GM23248 (cell line): Measurements from ENCODE around the gene ERGIC2. TPM values are rescaled to one million over a fixed set of nuclear protein-coding genes. Genes with fewer than 3 reads are reported as not detected.
A peak's percentile ranks its signal among the peaks of the same experiment; 100 is the strongest.

Experiments
- DNase-seq: peaks from one replicate; pipeline ENCODE4 v3.0.0-alpha.2; 2015
- H2AFZ ChIP-seq: fragments of 200-600 bp; sonication (generic); 2 replicates; pipeline ENCODE4 v1.6.1; 2016; ENCODE audit warnings: antibody characterized with exemption
- H3F3A ChIP-seq: fragments of 200-600 bp; sonication (generic); 2 replicates; pipeline ENCODE4 v1.6.1; 2016; ENCODE audit warnings: mild to moderate bottlenecking, antibody characterized with exemption, mixed run types; ENCODE audit not compliant: insufficient read depth
- H3K27ac ChIP-seq: fragments of 200-600 bp; sonication (generic); 2 replicates; pipeline ENCODE4 v1.5.1; 2016; ENCODE audit warnings: mild to moderate bottlenecking
- H3K27me3 ChIP-seq: fragments of 200-600 bp; sonication (generic); replicated peaks from 2 replicates; pipeline ENCODE4 v1.6.1; 2016; ENCODE audit warnings: mild to moderate bottlenecking; ENCODE audit not compliant: insufficient read depth
- H3K36me3 ChIP-seq: fragments of 200-600 bp; sonication (generic); 2 replicates; pipeline ENCODE4 v1.6.1; 2016; ENCODE audit warnings: low read depth, mild to moderate bottlenecking
- H3K4me1 ChIP-seq: fragments of 200-600 bp; sonication (generic); 2 replicates; pipeline ENCODE4 v1.6.1; 2016; ENCODE audit warnings: mild to moderate bottlenecking; ENCODE audit not compliant: insufficient read depth
- H3K4me2 ChIP-seq: fragments of 200-600 bp; sonication (generic); one replicate; pipeline ENCODE4 v1.6.1; 2016; ENCODE audit warnings: mild to moderate bottlenecking; ENCODE audit not compliant: unreplicated experiment
- H3K4me3 ChIP-seq: fragments of 200-600 bp; sonication (generic); 2 replicates; pipeline ENCODE4 v1.5.1; 2016; ENCODE audit warnings: mild to moderate bottlenecking
- H3K79me2 ChIP-seq: fragments of 200-600 bp; sonication (generic); 2 replicates; pipeline ENCODE4 v1.6.1; 2016; ENCODE audit warnings: mild to moderate bottlenecking; ENCODE audit not compliant: insufficient read depth
- H3K9ac ChIP-seq: fragments of 200-600 bp; sonication (generic); 2 replicates; pipeline ENCODE4 v1.6.1; 2016; ENCODE audit warnings: mild to moderate bottlenecking
- H3K9me2 ChIP-seq: fragments of 200-600 bp; sonication (generic); 2 replicates; pipeline ENCODE4 v1.6.1; 2016; ENCODE audit warnings: mixed run types, mild to moderate bottlenecking, moderate library complexity; ENCODE audit not compliant: insufficient read depth
- H3K9me3 ChIP-seq: fragments of 200-600 bp; sonication (generic); one replicate; pipeline ENCODE4 v1.6.1; 2017; ENCODE audit warnings: low read depth
- H4K20me1 ChIP-seq: fragments of 200-600 bp; sonication (generic); 2 replicates; pipeline ENCODE4 v1.6.0; 2016; ENCODE audit not compliant: insufficient read depth
- EZH2 ChIP-seq: fragments of 200-600 bp; sonication (generic); IDR thresholded peaks from 2 replicates; pipeline ENCODE4 v1.6.1; 2018; ENCODE audit warnings: antibody characterized with exemption, mild to moderate bottlenecking; ENCODE audit not compliant: insufficient read depth, poor library complexity, severe bottlenecking
- EZH2phosphoT487 ChIP-seq: fragments of 200-600 bp; sonication (generic); IDR thresholded peaks from 2 replicates; pipeline ENCODE4 v1.6.1; 2018; ENCODE audit warnings: antibody characterized with exemption, moderate library complexity, mild to moderate bottlenecking, low read depth; ENCODE audit not compliant: insufficient read depth
- WGBS, 2 experiments: methylation state at CpG; one replicate each; pipeline ENCODE4 v1.1.6; 2015 to 2017; ENCODE audit warnings: low lambda C conversion rate in 2 of 2, low coverage in 1 of 2; ENCODE audit errors: missing lambda C conversion rate in 2 of 2; 5-methylcytosine and 5-hydroxymethylcytosine counted together
- in situ Hi-C: fragments of 300-500 bp; cut with MboI; formaldehyde crosslinking; loops from 2 replicates; pipeline ENCODE4 v1.15.0; 2020
- polyA plus RNA-seq: library from polyadenylated mRNA; unstranded; fragments of >200 nt; fragmentation: Nextera tagmentation; extraction: Ambion mirVana; gene quantifications from 2 replicates; pipeline ENCODE4 v1.2.1, GENCODE V29; 2016
- total RNA-seq: library from RNA; depleted of rRNA; stranded (reverse); fragments of >200 nt; shearing (Covaris generic); gene quantifications from 2 replicates; pipeline ENCODE4 v1.2.3, GENCODE V29; 2014

The ERGIC2 gene
- total and polyA plus RNA-seq, 2 experiments from 2014 or later: 171 to 179 TPM

DNA sequence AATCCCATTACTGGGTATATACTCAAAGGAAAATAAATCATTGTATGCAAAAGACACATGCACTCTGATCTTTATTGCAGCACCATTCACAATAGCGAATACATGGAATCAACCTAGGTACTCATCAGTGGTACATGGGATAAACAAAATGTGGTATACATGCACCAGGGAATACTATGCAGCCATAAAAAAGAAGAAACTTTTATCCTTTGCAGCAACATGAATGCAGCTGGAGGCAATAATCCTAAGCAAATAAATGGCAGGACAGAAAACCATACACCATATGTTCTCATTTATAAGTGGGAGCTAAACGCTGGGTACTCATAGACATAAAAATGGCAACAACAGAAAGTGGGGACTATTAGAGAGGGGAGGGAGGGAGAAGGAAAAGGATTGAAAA is 15.9 kb downstream of the ERGIC2 start:
- H3F3A ChIP-seq: no peaks in the 10 kb centered on the region
- in situ Hi-C loops: loop anchor here (25.0 kb wide), 1 partner anchor 103 kb away; no protein-coding TSS in a partner anchor
- no peaks in the 10 kb centered on the region for H3K9me3 ChIP-seq

DNA sequence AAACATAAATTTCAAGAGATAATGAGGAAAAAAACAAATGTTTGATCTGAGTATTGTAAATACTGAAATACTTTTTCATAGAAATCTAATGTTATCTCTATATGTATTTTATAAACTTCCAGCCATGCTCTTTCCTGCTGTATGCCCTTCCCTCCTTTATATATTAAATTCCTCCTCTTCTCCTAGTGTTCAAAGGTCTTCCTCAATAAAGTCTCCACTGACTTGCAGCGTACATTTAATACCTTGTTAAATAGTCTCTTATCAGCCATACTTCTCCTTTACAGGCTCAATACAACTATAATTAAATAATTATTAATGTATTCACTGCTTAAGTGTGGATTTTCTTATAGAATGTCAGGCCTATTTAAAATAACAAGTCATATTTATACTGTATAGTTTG is 26.0 kb downstream of the ERGIC2 start:
- H3K9me3 ChIP-seq: no peaks in the 10 kb centered on the region
- 100% methylated on average over 1 of the region's 1 CpG for WGBS, 2 experiments
- H3K36me3 ChIP-seq: peaks cover 25% of the 10 kb centered on the region
- DNase-seq: no peak
- no peak for TF ChIP-seq EZH2phosphoT487
- no peak for TF ChIP-seq EZH2
- H3K9me2 ChIP-seq: no peaks in the 10 kb centered on the region
- H3K4me2 ChIP-seq: no peak overlapping the region
- H3K4me3 ChIP-seq: no peak overlapping the region
- no peaks in the 10 kb centered on the region for H3K79me2 ChIP-seq
- no peak overlapping the region for H2AFZ ChIP-seq
- in situ Hi-C loops: loop anchor here (25.0 kb wide), 1 partner anchor 93 kb away; no protein-coding TSS in a partner anchor
- H3K9ac ChIP-seq: no peak overlapping the region
- no peak overlapping the region for H3K27ac ChIP-seq
- peaks cover 7% of the 10 kb centered on the region; the same call in 1 of the 2 replicates for H3F3A ChIP-seq
- peaks cover 13% of the 10 kb centered on the region for H3K4me1 ChIP-seq
- no peaks in the 10 kb centered on the region for H4K20me1 ChIP-seq
- H3K27me3 ChIP-seq: no peaks in the 10 kb centered on the region

More for the DNA sequence above, 15.9 kb downstream of the ERGIC2 start:
- TF ChIP-seq EZH2 (no peak), EZH2phosphoT487 (no peak)
- Histone ChIP-seq H3K9ac (no peak overlapping the region), H3K27ac (no peak overlapping the region), H3K4me2 (no peak overlapping the region), H4K20me1 (no peaks in the 10 kb centered on the region), H3K79me2 (peaks cover 18% of the 10 kb centered on the region), H3K9me2 (no peaks in the 10 kb centered on the region), H3K36me3 (peaks cover 38% of the 10 kb centered on the region), H3K27me3 (no peaks in the 10 kb centered on the region), H3K4me1 (no peaks in the 10 kb centered on the region), H2AFZ (no peak overlapping the region), H3K4me3 (no peak overlapping the region)
- WGBS, 2 experiments: 100% methylated on average over 2 of the region's 2 CpGs
- DNase-seq: no peak

DNA sequence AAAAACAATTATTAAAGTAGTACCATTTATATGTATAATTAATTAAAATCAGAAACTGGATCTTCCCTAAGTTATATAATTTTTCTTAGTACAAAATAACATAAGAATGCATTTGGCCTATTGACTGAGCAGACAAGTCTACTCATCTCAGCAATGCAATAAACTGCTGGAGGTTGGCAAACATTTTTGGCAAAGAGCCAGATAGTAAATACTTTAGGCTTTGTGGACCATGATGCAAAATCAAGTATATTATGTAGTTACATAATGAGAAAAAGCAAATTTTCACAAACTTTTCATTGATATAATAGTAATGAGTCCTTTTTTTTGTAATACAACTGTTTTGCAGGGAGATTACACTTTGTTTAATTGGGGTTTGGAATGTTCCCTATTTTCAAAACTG is 30.9 kb downstream of the ERGIC2 start:
- H3K9ac ChIP-seq: no peak overlapping the region
- H3K4me2 ChIP-seq: no peak overlapping the region
- TF ChIP-seq EZH2phosphoT487 (no peak), EZH2 (no peak)
- peak; percentile 64 for DNase-seq
- in situ Hi-C loops: loop anchor here (25.0 kb wide), 1 partner anchor 88 kb away; no protein-coding TSS in a partner anchor
- H4K20me1 ChIP-seq: no peaks in the 10 kb centered on the region
- H3K4me3 ChIP-seq: no peak overlapping the region
- H3K9me3 ChIP-seq: no peaks in the 10 kb centered on the region
- no peak overlapping the region for H2AFZ ChIP-seq
- no peaks in the 10 kb centered on the region for H3K9me2 ChIP-seq
- H3K36me3 ChIP-seq: peaks cover 33% of the 10 kb centered on the region
- H3K79me2 ChIP-seq: no peaks in the 10 kb centered on the region
- H3K4me1 ChIP-seq: peaks cover 16% of the 10 kb centered on the region
- H3F3A ChIP-seq: peaks cover 7% of the 10 kb centered on the region; the same call in 1 of the 2 replicates
- no peaks in the 10 kb centered on the region for H3K27me3 ChIP-seq
- no peak overlapping the region for H3K27ac ChIP-seq

DNA sequence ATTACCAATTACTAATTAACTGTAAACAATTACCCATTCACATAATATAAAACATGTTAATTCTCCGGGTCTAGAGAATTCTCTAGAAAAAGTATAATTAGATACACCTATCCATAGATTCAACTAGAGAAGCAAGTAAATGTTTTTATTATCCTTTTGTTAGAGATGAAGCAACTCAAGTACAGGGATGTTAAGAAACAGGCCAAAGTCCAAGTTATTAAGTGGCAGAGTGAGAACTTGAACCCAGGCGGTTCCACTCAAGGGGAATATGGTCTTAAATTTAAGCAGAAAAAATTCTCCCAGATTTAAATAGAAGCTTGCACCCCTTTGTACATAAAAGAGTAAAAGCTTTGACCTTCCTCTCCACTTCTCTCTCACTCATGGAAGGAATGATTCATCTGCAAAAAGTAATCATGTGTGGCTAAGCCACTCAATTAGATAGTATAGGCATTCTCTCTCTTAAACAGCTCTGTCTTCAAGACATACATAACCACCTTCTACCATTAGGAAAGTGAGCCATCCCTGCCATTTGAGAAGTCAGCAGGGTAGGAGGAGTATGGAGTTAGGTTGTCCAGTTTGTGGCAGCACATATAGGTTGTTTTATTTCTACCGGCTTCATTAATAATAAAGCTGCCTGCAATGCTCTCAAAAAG is 34.1 kb downstream of the ERGIC2 start:
- Histone ChIP-seq H3K79me2 (no peaks in the 10 kb centered on the region), H2AFZ (no peak overlapping the region), H3K9me3 (no peaks in the 10 kb centered on the region), H3K27ac (no peak overlapping the region), H3F3A (peaks cover 7% of the 10 kb centered on the region; the same call in 1 of the 2 replicates), H4K20me1 (no peaks in the 10 kb centered on the region), H3K27me3 (no peaks in the 10 kb centered on the region), H3K4me3 (no peak overlapping the region), H3K9me2 (no peaks in the 10 kb centered on the region), H3K9ac (no peak overlapping the region), H3K36me3 (peaks cover 46% of the 10 kb centered on the region), H3K4me2 (no peak overlapping the region), H3K4me1 (peaks cover 16% of the 10 kb centered on the region)
- DNase-seq: peak; percentile 14
- TF ChIP-seq EZH2phosphoT487 (no peak), EZH2 (no peak)
- in situ Hi-C loops: no loop called here
- WGBS, 2 experiments: 98 to 99% methylated on average over 3 of the region's 3 CpGs
